ENCODE measurements around the gene ALKBH2.

DNA sequence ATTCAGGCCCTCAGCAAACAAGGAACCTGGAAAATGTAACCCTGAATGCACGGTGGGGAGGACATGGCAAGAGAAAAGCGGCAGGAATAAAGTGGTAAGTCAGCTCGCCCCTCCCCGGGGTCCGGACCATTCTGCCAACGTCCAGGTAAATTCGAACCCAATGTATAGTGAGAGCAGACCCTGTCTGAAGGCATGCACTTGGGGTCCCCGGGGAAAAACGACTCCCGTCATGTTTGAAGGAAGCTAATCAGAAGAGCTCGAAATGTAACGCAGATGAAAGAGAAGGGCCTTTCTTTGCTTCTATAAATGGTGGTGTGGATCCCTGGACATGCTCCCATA is 23.3 kb upstream of the ALKBH2 start:
- TF ChIP-seq, protein P1, sequence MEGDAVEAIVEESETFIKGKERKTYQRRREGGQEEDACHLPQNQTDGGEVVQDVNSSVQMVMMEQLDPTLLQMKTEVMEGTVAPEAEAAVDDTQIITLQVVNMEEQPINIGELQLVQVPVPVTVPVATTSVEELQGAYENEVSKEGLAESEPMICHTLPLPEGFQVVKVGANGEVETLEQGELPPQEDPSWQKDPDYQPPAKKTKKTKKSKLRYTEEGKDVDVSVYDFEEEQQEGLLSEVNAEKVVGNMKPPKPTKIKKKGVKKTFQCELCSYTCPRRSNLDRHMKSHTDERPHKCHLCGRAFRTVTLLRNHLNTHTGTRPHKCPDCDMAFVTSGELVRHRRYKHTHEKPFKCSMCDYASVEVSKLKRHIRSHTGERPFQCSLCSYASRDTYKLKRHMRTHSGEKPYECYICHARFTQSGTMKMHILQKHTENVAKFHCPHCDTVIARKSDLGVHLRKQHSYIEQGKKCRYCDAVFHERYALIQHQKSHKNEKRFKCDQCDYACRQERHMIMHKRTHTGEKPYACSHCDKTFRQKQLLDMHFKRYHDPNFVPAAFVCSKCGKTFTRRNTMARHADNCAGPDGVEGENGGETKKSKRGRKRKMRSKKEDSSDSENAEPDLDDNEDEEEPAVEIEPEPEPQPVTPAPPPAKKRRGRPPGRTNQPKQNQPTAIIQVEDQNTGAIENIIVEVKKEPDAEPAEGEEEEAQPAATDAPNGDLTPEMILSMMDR (IDR thresholded peaks at IDR 0.05), result no peak
- no peak for TF ChIP-seq POLR2A (IDR thresholded peaks at IDR 0.05)

Data from upper lobe of left lung (tissue), 4 donors.